Measurements from ENCODE around the gene ZNF814.
"Not testable (repeated sequence)": the region's sequence is repeated elsewhere in the genome, so short reads cannot be mapped to it uniquely, and the experiment has no call there.

ZNF814 gene

GRCh38 chr19:57815247-57816075, 73.4 kb downstream of the ZNF814 start:
- no peak for DNase-seq

GRCh38 chr19:57814505-57815246, 74.2 kb downstream of the ZNF814 start, which contains the start of gene ZNF552:
TSS of gene ZNF552 (minus strand) at chr19:57814913. CDS start at chr19:57814743, 170 bp downstream.
- DNase-seq: peak; percentile 99

DNA sequence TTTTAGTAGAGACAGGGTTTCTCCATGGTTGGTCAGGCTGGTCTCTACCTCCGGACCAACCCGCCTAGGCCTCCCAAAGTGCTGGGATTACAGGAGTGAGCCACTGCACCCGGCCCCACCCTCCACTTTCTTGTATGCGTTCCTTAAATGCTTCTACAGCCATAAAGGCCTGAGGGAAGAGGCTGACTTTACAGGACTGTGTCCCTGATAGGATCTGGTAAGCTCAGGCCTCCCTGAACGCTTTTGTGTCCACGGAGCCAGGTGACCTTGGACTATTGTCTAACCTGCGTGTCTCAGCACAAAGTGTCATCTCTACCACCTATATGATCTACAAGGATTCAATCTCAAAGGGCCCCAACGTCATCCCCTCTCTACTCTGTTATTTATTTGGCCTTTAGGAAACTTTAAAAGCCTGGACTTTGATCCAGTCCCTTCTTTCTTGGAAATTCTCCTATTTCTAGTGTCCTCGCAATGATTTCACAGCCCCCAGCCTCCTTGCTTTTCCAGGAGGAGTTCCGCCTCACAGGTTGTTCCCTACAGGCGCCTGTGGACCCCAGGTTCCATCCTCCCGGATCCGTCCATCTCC, 74.8 kb downstream of the ZNF814 start:
- no peak for DNase-seq

DNA sequence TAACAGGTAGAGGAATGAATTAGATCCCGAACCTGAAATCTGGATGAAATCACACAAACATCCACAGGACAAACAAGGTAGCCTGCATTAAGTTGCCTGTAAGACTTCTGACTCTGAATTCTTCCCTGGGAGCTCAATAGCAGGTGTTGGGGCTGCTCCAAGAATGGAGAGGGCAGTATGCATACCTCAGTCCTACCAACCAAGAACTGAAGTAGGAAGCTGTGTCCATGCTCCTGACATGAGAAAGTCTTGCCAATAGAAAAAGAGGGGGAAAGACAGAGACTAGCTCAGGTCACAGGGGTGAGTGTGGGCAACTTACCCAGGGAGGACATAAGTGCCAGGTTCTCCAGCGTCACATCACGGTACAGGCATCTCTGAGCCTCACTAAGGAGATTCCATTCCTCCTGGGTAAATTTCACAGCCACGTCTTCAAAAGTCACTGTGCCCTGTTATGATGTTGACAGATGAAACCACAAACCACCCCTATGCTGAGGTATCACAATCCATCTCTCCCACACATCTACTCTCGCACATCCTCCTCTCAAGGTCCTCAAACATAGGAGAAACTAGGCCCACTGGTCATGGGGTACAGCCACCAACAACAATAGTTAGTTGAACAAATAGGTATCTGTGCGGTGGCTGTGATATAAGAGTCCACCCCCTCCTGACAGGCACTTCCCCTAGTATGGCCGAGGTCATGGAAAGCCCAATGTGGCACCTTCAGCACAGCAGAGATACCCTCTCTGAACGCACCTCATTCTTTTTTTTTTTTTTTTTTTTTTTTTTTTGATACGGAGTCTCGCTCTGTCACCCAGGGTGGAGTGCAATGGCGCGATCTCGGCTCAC, 75.6 kb downstream of the ZNF814 start:
- DNase-seq: not testable (repeated sequence)

DNA sequence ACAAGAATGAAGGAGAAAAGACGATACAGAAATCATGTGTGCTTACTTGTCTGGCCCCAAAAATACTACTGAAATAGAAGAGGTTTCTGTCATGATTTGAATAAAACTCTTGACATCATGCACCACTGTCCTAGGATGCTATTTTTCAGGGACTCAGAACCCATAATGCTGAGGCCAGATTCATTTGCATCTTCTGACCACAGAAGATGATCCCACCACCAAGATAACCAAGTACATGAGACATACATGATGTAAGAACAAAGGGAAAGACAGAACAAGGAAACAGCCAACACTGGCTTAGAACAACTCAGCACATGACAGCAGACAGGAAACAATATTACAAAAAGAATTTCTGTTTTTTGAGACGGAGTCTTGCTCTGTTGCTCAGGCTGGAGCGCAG, 76.6 kb downstream of the ZNF814 start:
- DNase-seq: no peak

GRCh38 chr19:57810410-57811295, 78.2 kb downstream of the ZNF814 start:
- DNase-seq: not testable (repeated sequence)

GRCh38 chr19:57807541-57807940, 81.3 kb downstream of the ZNF814 start:
- DNase-seq: no peak

DNA sequence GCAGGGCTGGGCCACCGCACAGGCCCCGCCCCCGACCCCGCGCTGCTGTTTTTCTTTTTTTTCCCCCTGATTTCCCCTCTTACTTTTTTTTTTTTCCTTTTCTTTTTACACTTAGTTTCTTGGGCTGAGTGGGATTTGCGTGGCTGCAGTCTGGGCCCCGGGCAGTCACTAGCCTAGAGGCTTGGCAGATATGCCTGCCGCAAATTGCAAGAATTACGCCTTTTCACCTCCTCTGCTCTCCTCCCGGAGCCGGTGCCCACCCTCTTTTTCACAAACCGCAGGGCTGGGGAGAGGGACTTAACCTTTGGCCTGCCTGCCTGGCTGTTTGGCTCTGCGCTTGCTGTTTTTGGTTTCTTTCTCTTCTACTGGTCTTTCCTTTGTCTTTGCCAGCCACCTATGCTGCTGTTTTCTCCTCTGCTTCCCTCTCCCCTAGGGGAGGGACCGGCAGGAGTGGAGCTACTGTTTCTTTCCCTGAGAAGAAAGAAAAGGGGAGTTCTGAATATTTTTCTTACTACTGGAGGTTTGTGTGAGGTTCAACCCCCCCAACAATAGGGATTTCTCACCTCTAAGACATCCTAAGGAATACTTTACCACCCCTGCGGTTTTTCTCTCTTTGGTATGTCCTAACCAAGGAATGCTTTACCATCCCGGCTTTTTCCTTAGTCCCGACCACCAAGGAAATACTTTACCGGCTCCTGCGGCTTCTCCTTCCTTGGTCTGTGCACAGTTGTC, 85.1 kb downstream of the ZNF814 start:
- DNase-seq: peak; percentile 63

DNA sequence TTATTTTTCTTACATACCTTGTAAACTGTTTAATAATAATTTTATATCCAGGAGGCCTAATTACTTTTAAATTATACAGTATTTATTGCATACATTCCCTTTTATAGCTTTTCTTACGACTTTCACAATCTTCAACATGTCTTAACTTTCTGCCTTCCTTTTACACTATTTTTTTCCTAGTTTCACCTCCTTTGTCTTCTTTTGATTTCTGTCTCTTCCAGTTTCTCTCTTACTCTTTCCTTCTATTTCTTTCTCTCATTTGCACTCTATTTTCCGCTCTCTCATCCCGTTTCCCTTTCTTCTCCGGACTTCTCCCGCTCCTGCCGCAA, 85.6 kb downstream of the ZNF814 start:
- DNase-seq: no peak

GRCh38 chr19:57802269-57802668, 86.6 kb downstream of the ZNF814 start:
- DNase-seq: no peak

DNA sequence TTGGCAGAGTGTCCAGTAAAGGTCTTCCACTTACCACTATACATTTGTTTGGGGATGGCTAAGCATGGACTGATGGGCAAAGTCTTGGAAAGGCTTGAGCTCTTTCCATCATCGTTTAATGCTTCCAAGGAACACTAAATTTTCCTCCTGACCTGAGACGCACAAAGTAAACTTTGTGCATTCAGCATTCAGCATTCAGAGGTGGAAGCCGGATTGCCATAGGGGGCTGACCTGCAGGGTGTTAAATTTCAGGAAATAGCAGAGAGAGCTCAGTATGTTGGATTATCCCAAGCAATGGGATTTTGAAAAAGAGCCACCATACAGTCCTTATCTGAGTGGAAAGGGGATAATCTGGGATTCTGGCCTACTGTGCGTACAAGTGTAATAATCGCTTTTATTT, 88.1 kb downstream of the ZNF814 start:
- DNase-seq: no peak
